ENCODE measurements around the gene LY6G6C.

The LY6G6C gene

DNA sequence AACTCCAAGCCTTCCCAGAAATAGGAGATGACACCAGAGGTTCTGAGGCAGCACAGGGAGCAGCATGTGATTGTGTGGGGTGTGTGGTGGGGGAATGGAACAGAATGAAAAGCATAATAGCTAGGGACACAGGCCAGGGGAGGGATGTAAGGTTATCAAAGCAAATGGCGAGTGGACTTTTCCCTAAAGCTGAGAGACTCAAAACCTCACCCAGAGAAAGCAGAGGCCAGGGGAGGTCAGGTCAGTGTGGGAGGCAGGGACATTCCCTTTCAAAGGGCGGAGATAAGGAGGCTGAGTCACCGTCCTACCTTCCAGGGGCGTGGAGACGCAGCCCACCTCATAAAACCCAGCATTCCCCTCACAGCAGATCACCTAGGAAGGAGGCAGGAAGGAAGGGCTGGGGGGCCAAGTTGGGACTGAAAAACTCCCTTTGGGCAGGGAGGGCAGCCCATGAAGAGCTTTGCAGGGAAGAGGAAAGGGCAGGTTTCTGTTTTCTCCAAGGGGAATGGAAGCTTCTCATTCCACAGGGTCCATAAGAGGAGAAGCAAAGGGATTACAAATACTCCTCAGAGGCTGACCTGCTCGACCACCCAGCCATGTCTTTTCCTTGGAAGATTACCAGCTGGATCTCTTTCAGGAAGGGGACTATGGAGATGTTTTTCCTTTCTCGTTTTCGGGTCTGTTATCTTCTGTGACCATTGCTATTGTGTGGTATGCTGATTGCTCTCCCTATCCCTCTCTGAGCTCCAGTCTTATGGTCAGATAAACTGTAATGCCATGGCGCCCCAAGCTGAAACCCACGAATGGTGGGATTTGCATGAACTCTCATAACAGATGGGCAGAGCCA lies 31.1 kb downstream of the LY6G6C start:
- Histone ChIP-seq H3K9ac (ENCODE audit: low read length in 2 of 2) (no peak overlapping the region), H3K27ac (ENCODE audit: low read length) (no peak overlapping the region), H3K36me3 (ENCODE audit: control insufficient read depth in 2 of 2, insufficient read depth in 2 of 2, low read length in 2 of 2) (peaks cover 74 to 79% of the 10 kb centered on the region in 2 donors), H3K4me3 (ENCODE audit: low read length in 2 of 2) (no peak overlapping the region), H3K4me1 (ENCODE audit: control insufficient read depth, insufficient read depth, low read length) (no peaks in the 10 kb centered on the region), H3K9me3 (ENCODE audit: control insufficient read depth in 2 of 2, low read length in 2 of 2) (no peaks in the 10 kb centered on the region), H3K27me3 (ENCODE audit: control insufficient read depth in 1 of 2, insufficient read depth in 2 of 2, low read length in 2 of 2) (no peaks in the 10 kb centered on the region)

- H3K4me1 ChIP-seq (ENCODE audit: control insufficient read depth, insufficient read depth, low read length): no peaks in the 10 kb centered on the region
- no peaks in the 10 kb centered on the region for H3K9me3 ChIP-seq (ENCODE audit: control insufficient read depth in 2 of 2, low read length in 2 of 2)
- peaks cover 70 to 73% of the 10 kb centered on the region in 2 donors for H3K36me3 ChIP-seq (ENCODE audit: control insufficient read depth in 2 of 2, insufficient read depth in 2 of 2, low read length in 2 of 2)
- H3K27me3 ChIP-seq (ENCODE audit: control insufficient read depth in 1 of 2, insufficient read depth in 2 of 2, low read length in 2 of 2): no peaks in the 10 kb centered on the region
- H3K4me3 ChIP-seq (ENCODE audit: low read length in 2 of 2): no peak overlapping the region
- H3K27ac ChIP-seq (ENCODE audit: low read length): no peak overlapping the region
- no peak overlapping the region for H3K9ac ChIP-seq (ENCODE audit: low read length in 2 of 2)
These were observed 32.1 kb downstream of the LY6G6C start for GRCh38 chr6:31689249-31690110.

DNA sequence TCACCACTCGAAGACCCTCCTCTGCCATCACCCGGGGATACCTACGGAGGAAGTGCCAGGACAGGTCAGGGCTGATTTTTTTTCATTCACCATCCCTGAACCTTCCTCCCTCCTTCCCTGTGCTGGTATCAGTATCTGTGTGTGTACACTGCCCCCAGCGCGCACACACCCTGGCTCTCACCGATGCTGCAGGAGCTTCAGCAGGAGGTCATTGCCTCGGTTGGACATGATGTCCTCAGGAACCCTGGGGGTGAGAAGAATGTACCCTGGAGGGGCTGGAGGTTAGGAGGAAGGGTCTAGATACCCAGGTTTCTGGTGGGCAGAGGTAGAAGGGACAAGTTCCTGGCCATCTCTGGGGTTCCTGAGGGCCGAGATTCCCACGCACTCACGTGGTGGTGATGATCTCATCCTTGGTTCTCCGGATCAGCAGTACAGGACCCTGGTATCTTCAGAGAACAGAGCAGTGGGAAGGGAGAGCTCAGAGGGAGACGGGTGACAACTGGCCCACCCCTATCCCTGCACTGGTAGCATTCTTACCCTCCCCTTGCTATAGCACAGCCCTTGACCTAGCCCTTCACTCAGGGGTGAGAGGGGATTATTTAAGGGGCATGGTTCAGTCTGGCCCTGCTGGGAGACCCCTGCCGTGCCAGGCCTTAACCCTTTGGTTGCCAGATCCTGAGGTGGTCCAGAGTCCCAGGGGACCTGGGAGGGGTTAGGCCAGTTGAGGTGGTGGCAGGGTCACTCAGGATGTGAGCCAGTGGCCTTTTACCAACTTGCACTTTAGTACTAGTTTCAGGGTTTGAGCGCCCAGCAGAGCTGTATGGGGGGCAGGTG lies 33.5 kb downstream of the LY6G6C start:
- Histone ChIP-seq H3K9ac (ENCODE audit: low read length in 2 of 2) (no peak overlapping the region), H3K4me3 (ENCODE audit: low read length in 2 of 2) (no peak overlapping the region), H3K27ac (ENCODE audit: low read length) (no peak overlapping the region), H3K36me3 (ENCODE audit: control insufficient read depth in 2 of 2, insufficient read depth in 2 of 2, low read length in 2 of 2) (peaks cover 59 to 64% of the 10 kb centered on the region in 2 donors), H3K4me1 (ENCODE audit: control insufficient read depth, insufficient read depth, low read length) (no peaks in the 10 kb centered on the region), H3K27me3 (ENCODE audit: control insufficient read depth in 1 of 2, insufficient read depth in 2 of 2, low read length in 2 of 2) (no peaks in the 10 kb centered on the region), H3K9me3 (ENCODE audit: control insufficient read depth in 2 of 2, low read length in 2 of 2) (no peaks in the 10 kb centered on the region)

- Histone ChIP-seq H3K9ac (ENCODE audit: low read length in 2 of 2) (no peak overlapping the region), H3K4me1 (ENCODE audit: control insufficient read depth, insufficient read depth, low read length) (no peaks in the 10 kb centered on the region), H3K27ac (ENCODE audit: low read length) (no peak overlapping the region), H3K27me3 (ENCODE audit: control insufficient read depth in 1 of 2, insufficient read depth in 2 of 2, low read length in 2 of 2) (no peaks in the 10 kb centered on the region), H3K4me3 (ENCODE audit: low read length in 2 of 2) (no peak overlapping the region), H3K9me3 (ENCODE audit: control insufficient read depth in 2 of 2, low read length in 2 of 2) (no peaks in the 10 kb centered on the region), H3K36me3 (ENCODE audit: control insufficient read depth in 2 of 2, insufficient read depth in 2 of 2, low read length in 2 of 2) (peaks cover 55 to 57% of the 10 kb centered on the region in 2 donors)
These were observed 34.2 kb downstream of the LY6G6C start for GRCh38 chr6:31687321-31687720.

DNA sequence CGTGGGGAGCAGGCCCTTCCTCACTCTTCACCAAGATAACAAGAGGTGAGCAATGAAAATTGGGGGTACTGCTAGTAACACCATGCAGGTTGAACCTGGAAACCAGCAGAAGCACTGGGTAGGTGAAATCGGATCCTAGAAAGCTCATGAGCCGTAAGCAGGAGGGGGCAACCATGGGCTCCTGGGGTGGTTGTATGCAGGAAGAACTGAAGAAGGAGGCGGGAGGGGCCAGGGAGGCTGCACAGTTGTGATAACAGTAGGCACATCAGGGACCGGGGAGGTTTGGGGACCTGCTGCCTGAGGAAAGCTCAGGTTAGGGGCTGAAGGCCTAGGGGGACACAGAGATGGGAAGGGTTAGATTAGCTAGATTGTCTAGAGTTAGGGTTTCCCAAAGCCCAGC lies 35.1 kb downstream of the LY6G6C start:
- peaks cover 51% of the 10 kb centered on the region in 2 donors for H3K36me3 ChIP-seq (ENCODE audit: control insufficient read depth in 2 of 2, insufficient read depth in 2 of 2, low read length in 2 of 2)
- H3K9ac ChIP-seq (ENCODE audit: low read length in 2 of 2): no peak overlapping the region
- H3K4me3 ChIP-seq (ENCODE audit: low read length in 2 of 2): no peak overlapping the region
- no peaks in the 10 kb centered on the region for H3K27me3 ChIP-seq (ENCODE audit: control insufficient read depth in 1 of 2, insufficient read depth in 2 of 2, low read length in 2 of 2)
- no peaks in the 10 kb centered on the region for H3K9me3 ChIP-seq (ENCODE audit: control insufficient read depth in 2 of 2, low read length in 2 of 2)
- no peak overlapping the region for H3K27ac ChIP-seq (ENCODE audit: low read length)
- peaks cover 2% of the 10 kb centered on the region for H3K4me1 ChIP-seq (ENCODE audit: control insufficient read depth, insufficient read depth, low read length)

DNA sequence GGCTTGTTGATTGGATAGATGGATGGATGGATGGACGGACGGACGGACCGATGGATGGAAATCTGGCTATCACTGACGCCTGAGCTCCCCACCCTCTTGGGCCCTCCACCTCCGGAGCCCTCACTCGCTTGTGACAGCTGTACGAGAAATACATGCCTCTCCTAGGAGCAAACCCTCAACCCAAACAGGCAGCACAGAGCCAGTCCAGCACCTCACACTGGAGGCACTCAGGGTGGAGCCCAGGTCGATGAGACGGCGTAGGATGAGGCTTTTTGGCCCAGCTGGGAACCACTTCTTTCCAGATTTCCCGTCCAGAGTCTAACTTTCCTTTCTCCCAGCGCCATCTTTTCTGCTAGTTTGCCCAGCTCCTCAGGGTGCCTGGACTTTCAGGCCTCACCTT lies 38.0 kb downstream of the LY6G6C start:
- no peak overlapping the region for H3K9ac ChIP-seq (ENCODE audit: low read length in 2 of 2)
- no peak overlapping the region for H3K27ac ChIP-seq (ENCODE audit: low read length)
- peaks cover 17% of the 10 kb centered on the region for H3K4me1 ChIP-seq (ENCODE audit: control insufficient read depth, insufficient read depth, low read length)
- H3K36me3 ChIP-seq (ENCODE audit: control insufficient read depth in 2 of 2, insufficient read depth in 2 of 2, low read length in 2 of 2): peaks cover 24 to 25% of the 10 kb centered on the region in 2 donors
- H3K9me3 ChIP-seq (ENCODE audit: control insufficient read depth in 2 of 2, low read length in 2 of 2): no peaks in the 10 kb centered on the region
- H3K27me3 ChIP-seq (ENCODE audit: control insufficient read depth in 1 of 2, insufficient read depth in 2 of 2, low read length in 2 of 2): no peaks in the 10 kb centered on the region
- peak overlapping the region in 1 of 2 donors; percentile 54 for H3K4me3 ChIP-seq (ENCODE audit: low read length in 2 of 2)

DNA sequence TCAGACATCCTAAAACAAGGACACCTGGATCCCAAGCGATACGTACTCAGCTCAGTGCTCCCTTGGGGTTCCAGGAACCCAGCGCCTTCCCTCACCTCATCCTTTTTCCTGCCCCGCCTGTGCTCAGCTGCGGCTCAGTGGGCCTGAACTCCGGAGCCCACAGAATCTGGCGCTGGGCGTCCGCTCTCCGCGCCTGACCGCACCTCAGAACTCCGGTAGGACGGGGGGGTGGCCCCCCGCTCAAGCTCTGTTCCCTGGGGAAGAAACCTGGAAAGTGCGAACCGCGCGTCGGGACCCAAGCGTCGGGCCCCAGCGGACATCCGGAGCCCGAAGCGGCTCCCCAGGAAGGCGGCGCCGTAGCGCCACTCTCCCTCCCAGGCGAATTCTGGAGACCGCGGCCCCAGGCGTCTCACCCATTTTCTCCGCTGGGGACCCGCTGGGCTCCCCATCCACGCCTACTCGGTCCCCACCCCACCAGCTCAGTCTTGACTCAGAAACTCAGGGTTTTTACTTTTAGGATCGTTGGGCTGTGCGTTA lies 40.3 kb downstream of the LY6G6C start:
- Histone ChIP-seq H3K27me3 (ENCODE audit: control insufficient read depth in 1 of 2, insufficient read depth in 2 of 2, low read length in 2 of 2) (no peaks in the 10 kb centered on the region), H3K9ac (ENCODE audit: low read length in 2 of 2) (peak overlapping the region; percentile 66 to 79), H3K4me3 (ENCODE audit: low read length in 2 of 2) (peak overlapping the region; percentile 64 to 81), H3K36me3 (ENCODE audit: control insufficient read depth in 2 of 2, insufficient read depth in 2 of 2, low read length in 2 of 2) (peaks cover 2 to 6% of the 10 kb centered on the region in 2 donors), H3K4me1 (ENCODE audit: control insufficient read depth, insufficient read depth, low read length) (peaks cover 17% of the 10 kb centered on the region), H3K27ac (ENCODE audit: low read length) (peak overlapping the region; percentile 55), H3K9me3 (ENCODE audit: control insufficient read depth in 2 of 2, low read length in 2 of 2) (no peaks in the 10 kb centered on the region)

DNA sequence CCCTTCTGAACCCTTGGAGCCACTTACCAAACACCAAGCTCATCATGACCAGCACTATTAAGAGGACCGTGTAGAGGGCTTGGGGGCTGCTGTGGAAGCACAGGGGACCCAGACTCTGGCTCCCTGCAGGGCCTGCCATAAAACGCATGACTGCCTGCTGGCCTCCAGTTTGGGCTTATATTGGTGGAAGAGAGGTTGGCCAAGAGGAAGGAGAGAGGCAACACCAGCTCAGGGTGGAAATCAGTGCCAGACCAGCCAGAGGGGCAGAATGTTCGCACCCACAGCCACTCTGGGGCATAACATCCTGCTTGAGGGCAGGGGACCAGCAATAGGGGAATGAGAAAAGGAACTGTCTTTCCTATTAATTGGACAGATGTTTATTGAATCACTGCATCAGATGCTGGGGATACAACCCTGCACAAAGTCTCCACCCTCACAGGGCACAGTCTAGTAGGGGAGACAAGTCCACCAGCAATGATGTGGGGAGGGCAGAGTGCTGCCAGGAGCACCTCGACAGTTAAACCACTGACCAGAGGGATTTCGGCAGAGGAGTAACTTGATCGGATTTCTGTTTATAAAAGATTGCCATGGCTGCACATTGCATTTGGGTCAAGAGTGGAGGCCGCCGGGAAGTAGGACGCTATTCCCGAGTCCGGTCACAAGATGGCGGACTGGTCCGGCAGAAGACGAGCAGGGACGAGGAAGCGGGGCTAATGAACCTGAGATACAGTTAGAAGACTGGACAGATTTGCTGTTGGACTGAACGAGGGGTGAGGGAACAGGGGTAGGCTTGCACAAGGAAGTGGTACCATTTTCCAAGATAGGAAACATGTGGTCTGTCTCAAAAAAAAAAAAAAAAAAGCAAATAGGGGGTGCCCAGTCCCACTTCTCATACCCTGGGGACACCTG lies 41.1 kb downstream of the LY6G6C start, which contains the start of gene LY6G5C:
Gene LY6G5C (minus strand): TSS at position 842 of the 909 bp plus-strand sequence. CDS start 694 bp downstream, at position 148.
- H3K27ac ChIP-seq (ENCODE audit: low read length): peak within 1 kb of the TSS; percentile 55

DNA sequence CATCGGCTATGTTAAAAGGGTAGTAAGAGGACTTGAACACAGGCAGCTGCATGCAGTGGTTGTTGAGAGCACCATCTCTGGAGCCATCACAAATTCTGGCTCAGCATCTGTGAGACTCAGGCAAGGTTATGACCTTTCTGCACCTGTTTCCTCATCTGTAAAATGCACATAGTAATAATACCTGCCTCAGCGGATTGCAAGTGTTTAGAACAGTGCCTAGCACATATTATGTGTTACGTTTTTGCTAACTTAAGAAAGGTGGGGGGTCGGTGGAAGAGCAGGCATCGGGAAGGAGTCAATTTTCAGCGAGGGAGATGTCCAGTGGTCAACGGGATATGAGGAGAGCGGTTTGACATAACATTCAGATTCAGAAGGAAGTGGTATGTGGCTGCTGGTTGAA lies 43.6 kb downstream of the LY6G6C start:
- H3K9me3 ChIP-seq (ENCODE audit: control insufficient read depth in 2 of 2, low read length in 2 of 2): no peaks in the 10 kb centered on the region
- no peak overlapping the region for H3K9ac ChIP-seq (ENCODE audit: low read length in 2 of 2)
- peaks cover 2 to 3% of the 10 kb centered on the region in 2 donors for H3K36me3 ChIP-seq (ENCODE audit: control insufficient read depth in 2 of 2, insufficient read depth in 2 of 2, low read length in 2 of 2)
- H3K4me3 ChIP-seq (ENCODE audit: low read length in 2 of 2): no peak overlapping the region
- H3K4me1 ChIP-seq (ENCODE audit: control insufficient read depth, insufficient read depth, low read length): peaks cover 17% of the 10 kb centered on the region
- no peak overlapping the region for H3K27ac ChIP-seq (ENCODE audit: low read length)
- H3K27me3 ChIP-seq (ENCODE audit: control insufficient read depth in 1 of 2, insufficient read depth in 2 of 2, low read length in 2 of 2): no peaks in the 10 kb centered on the region

More for the DNA sequence above, 41.1 kb downstream of the LY6G6C start, which contains the start of gene LY6G5C:
- Histone ChIP-seq H3K9ac (ENCODE audit: low read length in 2 of 2) (peak within 1 kb of the TSS; percentile 66 to 79), H3K27me3 (ENCODE audit: control insufficient read depth in 1 of 2, insufficient read depth in 2 of 2, low read length in 2 of 2) (no peaks in the 10 kb centered on the region), H3K9me3 (ENCODE audit: control insufficient read depth in 2 of 2, low read length in 2 of 2) (no peaks in the 10 kb centered on the region), H3K4me3 (ENCODE audit: low read length in 2 of 2) (peak within 1 kb of the TSS; percentile 64 to 81), H3K4me1 (ENCODE audit: control insufficient read depth, insufficient read depth, low read length) (peaks cover 17% of the 10 kb centered on the region), H3K36me3 (ENCODE audit: control insufficient read depth in 2 of 2, insufficient read depth in 2 of 2, low read length in 2 of 2) (peaks cover 0 to 4% of the 10 kb centered on the region in 2 donors)

All from stomach smooth muscle (tissue), 2 donors.